ENCODE measurements around the gene NPAT. TPM values are rescaled to one million over a fixed set of nuclear protein-coding genes. Genes with fewer than 3 reads are reported as not detected.

Gene NPAT
- total RNA-seq, 4 donors from 2014 or later = 9.5 to 14.9 (median 12.4) TPM

DNA sequence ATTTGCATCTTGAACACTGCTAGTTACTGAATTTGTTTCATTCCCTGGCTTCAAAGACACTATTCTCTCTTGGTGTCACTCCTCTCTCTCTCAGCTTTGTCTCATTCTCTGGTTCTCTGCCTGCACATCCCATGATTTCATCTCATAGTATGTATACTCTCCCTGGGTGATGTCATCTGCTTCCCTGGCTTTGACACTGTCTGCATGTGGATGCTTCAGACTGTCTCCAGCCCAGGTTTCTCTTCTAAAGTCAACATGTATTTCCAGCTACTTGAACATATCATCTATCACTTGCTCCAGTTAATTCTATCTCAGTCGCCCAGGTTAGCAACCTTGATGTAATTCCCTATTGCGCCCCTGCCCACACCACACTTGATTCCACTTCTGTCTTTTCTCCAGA is 110.4 kb downstream of the NPAT start:
- Histone ChIP-seq H3K4me1 (peaks cover 11 to 22% (median 11%) of the 10 kb centered on the region in 3 donors), H3K27ac (no peak overlapping the region), H3K4me3 (no peak overlapping the region), H3K36me3 (peaks cover 0 to 4% of the 10 kb centered on the region in 2 donors), H3K9me3 (no peaks in the 10 kb centered on the region), H3K27me3 (no peaks in the 10 kb centered on the region)
- TF ChIP-seq POLR2AphosphoS5 (IDR thresholded peaks at IDR 0.05) (no peak), EP300 (IDR thresholded peaks at IDR 0.05) (no peak)
- 75 to 88% methylated on average over 2 of the region's 2 CpGs for WGBS, 2 donors (ENCODE audit: low coverage in 1 of 2)
- ATAC-seq = no peak

DNA sequence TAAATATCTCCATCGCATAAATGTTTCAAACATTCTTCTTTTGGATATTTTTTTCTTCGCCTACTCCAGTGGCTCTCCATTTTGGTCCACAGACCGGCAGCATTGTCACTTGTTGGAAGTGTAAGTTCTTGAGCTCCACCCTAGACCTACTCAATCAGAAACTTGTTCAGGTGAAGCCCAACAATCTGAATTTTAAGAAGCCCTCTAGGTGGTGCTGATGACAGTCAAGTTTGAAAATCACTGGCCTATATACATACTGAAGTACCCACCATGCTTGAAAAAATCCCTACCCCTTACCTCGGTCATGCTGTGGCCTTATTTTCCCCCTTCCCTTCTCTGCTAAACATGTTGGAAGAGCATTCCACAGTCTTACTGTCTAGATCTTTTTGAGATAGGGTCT is 111.3 kb downstream of the NPAT start:
- no peak for ATAC-seq
- Histone ChIP-seq H3K27me3 (no peaks in the 10 kb centered on the region), H3K4me3 (no peak overlapping the region), H3K36me3 (peaks cover 0 to 5% of the 10 kb centered on the region in 2 donors), H3K27ac (no peak overlapping the region), H3K4me1 (peaks cover 10 to 16% (median 10%) of the 10 kb centered on the region in 3 donors), H3K9me3 (no peaks in the 10 kb centered on the region)
- WGBS, 2 donors (ENCODE audit: low coverage in 1 of 2) = 93% methylated on average over 2 to 4 of the region's 4 CpGs
- TF ChIP-seq POLR2A (IDR thresholded peaks at IDR 0.05) (no peak), POLR2AphosphoS5 (IDR thresholded peaks at IDR 0.05) (no peak), EP300 (IDR thresholded peaks at IDR 0.05) (no peak)
- TF ChIP-seq, protein P1, sequence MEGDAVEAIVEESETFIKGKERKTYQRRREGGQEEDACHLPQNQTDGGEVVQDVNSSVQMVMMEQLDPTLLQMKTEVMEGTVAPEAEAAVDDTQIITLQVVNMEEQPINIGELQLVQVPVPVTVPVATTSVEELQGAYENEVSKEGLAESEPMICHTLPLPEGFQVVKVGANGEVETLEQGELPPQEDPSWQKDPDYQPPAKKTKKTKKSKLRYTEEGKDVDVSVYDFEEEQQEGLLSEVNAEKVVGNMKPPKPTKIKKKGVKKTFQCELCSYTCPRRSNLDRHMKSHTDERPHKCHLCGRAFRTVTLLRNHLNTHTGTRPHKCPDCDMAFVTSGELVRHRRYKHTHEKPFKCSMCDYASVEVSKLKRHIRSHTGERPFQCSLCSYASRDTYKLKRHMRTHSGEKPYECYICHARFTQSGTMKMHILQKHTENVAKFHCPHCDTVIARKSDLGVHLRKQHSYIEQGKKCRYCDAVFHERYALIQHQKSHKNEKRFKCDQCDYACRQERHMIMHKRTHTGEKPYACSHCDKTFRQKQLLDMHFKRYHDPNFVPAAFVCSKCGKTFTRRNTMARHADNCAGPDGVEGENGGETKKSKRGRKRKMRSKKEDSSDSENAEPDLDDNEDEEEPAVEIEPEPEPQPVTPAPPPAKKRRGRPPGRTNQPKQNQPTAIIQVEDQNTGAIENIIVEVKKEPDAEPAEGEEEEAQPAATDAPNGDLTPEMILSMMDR (IDR thresholded peaks at IDR 0.05) = no peak

Small RNA genes within 50 kb of the gene (small RNA-seq; reads per million reads assigned to genes)
- 0 reads per million in 4 donors for gene RF00019

Other genes starting within 250 kb of the NPAT start
- 10 to 100 TPM; 33.0 to 38.8 (median 33.8) TPM for gene CUL5, start 213.7 kb downstream of the NPAT start, total RNA-seq
- gene ACAT1, start 101.1 kb downstream of the NPAT start, total RNA-seq = 100 to 1,000 TPM; 171 to 345 (median 231) TPM
- gene ATM, start 429 bp upstream of the NPAT start, total RNA-seq = 10 to 100 TPM; 36.3 to 88.6 (median 50.2) TPM
- gene C11orf65, start 244.9 kb upstream of the NPAT start, total RNA-seq = under 1 TPM in 1 of 4 donors, not detected in 3; 0.67 TPM

All from gastroesophageal sphincter (tissue), 4 donors.